Stimulated activated CD8-positive, alpha-beta memory T cell treated with anti-CD3 and anti-CD28 coated beads, Interleukin-7, amount 100 ng/mL, for 24 hours (primary cell): Measurements from ENCODE around the gene GRSF1.
"Not testable (repeated sequence)": the region's sequence is repeated elsewhere in the genome, so short reads cannot be mapped to it uniquely, and the experiment has no call there.

ENCODE experiments used
- DNase-seq: peaks from one replicate; pipeline ENCODE4 v3.0.0-alpha.2; 2020; ENCODE audit warnings: low read depth

The GRSF1 gene, protein sequence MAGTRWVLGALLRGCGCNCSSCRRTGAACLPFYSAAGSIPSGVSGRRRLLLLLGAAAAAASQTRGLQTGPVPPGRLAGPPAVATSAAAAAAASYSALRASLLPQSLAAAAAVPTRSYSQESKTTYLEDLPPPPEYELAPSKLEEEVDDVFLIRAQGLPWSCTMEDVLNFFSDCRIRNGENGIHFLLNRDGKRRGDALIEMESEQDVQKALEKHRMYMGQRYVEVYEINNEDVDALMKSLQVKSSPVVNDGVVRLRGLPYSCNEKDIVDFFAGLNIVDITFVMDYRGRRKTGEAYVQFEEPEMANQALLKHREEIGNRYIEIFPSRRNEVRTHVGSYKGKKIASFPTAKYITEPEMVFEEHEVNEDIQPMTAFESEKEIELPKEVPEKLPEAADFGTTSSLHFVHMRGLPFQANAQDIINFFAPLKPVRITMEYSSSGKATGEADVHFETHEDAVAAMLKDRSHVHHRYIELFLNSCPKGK

GRCh38 chr4:70839589-70840093 lies at the start of gene GRSF1:
Gene GRSF1 (minus strand): TSS chr4:70839890. CDS start chr4:70839827, 63 bp downstream.
- peak; percentile 88 for DNase-seq

GRCh38 chr4:70885174-70885573 lies 45.5 kb upstream of the GRSF1 start:
- DNase-seq: no peak

DNA sequence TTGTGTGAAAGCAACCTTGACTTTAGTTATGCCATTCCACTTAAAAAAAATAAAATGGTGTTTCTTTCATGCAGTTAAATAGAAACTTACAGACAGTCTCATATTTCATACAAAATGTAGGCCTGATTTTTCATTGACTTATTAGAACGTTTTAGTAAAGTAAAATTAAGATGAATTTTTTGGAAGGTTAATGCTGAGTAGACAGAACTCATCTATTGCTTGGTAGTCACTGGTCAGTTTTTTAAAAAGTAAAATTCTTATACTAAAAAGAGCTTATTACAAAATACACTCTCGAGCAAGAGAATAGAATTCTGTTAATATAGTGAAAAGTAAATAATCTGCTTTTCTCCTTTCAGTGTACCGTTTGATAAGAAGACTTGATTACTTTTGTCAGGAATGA lies 41.0 kb upstream of the GRSF1 start:
- no peak for DNase-seq

DNA sequence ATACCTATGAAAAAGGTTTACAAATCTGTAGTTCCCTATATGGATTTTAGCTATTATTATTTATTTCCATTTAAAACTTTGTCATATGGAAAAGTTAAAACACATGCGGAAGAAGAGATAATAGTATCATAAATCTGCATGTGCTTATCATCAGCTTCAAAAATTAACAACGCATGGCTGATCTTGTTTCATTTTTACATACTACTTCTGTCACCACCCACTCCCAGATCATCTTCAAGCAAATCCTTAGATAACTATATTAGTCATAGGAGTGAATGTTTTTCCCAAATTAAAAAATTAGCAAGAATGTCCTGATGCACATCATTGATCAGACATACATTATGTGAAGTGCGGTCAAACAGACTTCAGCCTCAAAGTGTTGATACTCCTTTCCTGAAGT lies 37.9 kb upstream of the GRSF1 start:
- DNase-seq: no peak

DNA sequence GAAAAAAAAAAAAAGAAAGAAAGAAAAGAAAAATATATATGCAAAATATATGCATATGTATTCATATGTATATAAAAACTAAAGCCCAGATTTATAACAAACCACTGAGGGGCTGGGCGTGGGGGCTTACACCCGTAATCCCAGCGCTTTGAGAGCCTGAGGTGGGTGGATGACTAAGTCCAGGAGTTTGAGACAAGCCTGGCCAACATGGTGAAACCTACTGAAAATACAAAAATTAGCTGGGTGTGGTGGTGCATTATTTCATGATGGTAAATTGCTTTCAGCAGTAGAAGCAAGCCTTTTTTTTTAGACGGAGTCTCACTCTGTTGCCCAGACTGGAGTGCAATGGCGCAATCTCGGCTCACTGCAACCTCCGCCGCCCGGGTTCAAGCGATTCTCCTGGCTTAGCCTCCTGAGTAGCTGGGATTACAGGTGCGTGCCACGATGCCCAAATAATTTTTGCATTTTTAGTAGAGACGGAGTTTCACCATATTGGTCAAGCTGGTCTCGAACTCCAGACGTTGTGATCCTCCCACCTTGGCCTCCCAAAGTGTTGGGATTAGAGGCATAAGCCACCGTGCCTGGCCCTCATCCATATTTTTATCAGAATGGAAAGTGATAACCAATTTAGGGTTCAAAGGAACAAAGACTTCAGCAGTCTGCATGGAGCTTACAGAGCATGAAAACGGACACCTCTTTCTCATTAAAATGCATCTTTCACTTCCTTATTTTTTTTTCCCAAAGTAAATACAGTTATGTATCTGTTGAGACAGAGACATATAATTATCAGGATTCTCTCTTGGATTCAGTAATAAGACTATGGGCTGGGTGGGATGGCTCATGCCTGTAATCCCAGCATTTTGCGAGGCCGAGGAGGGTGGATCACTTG lies 34.8 kb upstream of the GRSF1 start:
- no peak for DNase-seq

GRCh38 chr4:70873216-70873615 lies 33.5 kb upstream of the GRSF1 start:
- DNase-seq: no peak

- no peak for DNase-seq
These were observed 29.1 kb upstream of the GRSF1 start for GRCh38 chr4:70868778-70869177.

- no peak for DNase-seq
These were observed 23.6 kb upstream of the GRSF1 start for GRCh38 chr4:70863099-70863790.

- no peak for DNase-seq
These were observed 19.4 kb upstream of the GRSF1 start for GRCh38 chr4:70859066-70859465.

GRCh38 chr4:70858454-70858853 lies 18.8 kb upstream of the GRSF1 start:
- DNase-seq: no peak

- no peak for DNase-seq
These were observed 15.8 kb upstream of the GRSF1 start for GRCh38 chr4:70855464-70855863.

DNA sequence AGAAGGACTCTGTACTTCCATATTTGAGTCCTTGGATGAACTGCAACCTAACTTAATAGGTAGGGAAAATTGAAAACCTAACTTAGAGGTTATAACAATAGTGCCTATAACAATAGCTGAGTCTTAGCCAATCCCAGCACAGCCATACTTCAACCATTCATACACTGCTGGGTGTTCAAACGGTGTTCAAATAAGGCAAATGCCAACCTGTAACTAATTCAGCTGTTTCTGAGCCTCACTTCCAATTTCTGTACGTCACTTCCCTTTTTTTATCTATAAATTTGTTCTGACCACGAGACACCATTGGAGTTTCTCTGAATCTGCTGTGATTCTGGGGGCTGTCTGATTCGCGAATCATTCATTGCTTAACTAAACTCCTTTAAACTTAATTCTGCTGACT lies 9.6 kb upstream of the GRSF1 start:
- DNase-seq: no peak

DNA sequence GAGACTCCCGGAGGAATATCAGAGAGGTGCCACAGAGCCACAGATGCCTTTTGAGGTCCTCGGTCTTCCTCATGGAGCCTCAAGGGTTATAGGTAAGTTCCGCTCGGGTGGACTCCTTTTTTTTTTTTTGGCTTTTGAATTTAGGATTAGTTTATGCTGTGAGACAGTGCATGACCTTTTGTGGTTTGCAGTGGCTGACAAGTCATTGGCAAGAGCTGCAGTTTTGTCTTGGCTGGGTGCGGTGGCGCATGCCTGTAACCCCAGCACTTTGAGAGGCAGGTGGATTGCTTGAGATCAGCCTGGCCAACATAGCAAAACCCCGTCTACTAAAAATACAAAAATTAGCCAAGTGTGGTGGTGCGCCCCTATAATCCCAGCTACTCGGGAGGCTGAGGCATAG lies 4.5 kb upstream of the GRSF1 start:
- DNase-seq: no peak

DNA sequence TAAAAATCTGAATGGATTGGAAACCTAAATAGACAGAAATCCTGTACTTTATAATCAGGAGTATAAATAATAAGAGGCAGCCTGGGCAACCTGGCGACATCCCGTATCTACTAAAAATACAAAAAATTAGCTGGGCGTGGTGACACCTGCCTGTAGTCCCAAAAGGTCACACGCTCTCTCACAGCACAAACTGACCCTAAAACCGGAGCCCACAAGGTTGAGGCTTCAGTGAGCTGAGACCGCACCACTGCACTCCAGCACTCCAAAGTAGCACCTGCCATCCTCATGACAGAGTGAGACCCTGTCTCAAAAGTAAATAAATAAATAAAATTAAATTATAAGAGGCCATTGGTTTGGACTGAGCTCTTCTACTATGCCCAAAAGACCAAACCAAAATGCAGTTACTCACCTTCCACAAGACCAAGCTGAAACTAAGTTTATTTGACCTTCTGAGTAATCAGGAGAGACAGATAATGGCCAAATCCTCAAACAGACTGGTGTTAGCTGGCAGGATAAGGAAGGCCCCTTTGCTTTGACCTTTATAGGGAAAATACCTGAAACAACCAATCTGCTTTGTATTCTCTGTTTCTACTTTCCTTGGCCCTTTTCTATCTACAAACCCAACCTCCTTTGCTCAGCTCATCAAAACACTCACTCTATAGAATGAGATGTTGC lies 3.2 kb upstream of the GRSF1 start:
- DNase-seq: no peak

DNA sequence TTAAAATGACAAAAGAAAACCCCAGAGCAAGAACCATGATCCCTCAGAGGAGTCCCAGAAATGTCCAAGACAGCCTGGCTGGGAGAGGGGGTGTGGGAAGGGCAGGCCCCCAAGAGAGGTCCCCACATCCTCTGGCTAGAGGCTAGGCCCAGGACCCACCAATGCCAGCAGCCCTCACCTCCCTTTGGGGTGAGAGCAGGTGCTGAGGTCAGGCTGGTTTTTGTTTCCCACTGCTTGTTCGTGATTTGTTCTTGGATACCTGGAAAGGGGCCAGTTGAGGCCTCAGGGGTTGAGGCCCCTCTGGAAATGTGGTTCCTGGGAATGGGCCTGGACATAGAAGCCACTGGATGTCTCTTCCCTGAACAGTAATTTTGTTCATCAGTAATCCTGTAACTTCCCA lies 2.3 kb upstream of the GRSF1 start:
- no peak for DNase-seq

DNA sequence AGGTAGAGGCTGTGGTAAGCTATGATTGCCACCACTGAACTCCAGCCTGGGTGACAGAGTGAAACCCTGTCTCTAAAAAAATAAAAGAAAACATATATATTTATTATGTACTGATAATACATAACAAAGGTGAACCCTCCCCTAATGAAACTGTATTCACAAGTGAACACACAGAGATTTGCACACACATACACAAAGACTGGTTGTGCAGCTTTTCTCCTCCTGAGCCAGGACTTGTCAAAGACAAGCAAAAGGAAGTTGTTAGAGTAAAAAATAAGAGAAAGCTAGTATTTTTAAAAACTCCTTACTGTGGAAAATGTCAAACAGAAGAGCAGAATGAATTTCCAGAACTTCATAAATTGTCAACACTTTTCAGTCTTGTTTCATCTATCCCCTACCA lies 1.5 kb upstream of the GRSF1 start:
- DNase-seq: no peak

- not testable (repeated sequence) for DNase-seq
These were observed 941 bp upstream of the GRSF1 start for GRCh38 chr4:70840631-70841030.

GRCh38 chr4:70840137-70840536 lies 447 bp upstream of the GRSF1 start:
- DNase-seq: peak; percentile 29

DNA sequence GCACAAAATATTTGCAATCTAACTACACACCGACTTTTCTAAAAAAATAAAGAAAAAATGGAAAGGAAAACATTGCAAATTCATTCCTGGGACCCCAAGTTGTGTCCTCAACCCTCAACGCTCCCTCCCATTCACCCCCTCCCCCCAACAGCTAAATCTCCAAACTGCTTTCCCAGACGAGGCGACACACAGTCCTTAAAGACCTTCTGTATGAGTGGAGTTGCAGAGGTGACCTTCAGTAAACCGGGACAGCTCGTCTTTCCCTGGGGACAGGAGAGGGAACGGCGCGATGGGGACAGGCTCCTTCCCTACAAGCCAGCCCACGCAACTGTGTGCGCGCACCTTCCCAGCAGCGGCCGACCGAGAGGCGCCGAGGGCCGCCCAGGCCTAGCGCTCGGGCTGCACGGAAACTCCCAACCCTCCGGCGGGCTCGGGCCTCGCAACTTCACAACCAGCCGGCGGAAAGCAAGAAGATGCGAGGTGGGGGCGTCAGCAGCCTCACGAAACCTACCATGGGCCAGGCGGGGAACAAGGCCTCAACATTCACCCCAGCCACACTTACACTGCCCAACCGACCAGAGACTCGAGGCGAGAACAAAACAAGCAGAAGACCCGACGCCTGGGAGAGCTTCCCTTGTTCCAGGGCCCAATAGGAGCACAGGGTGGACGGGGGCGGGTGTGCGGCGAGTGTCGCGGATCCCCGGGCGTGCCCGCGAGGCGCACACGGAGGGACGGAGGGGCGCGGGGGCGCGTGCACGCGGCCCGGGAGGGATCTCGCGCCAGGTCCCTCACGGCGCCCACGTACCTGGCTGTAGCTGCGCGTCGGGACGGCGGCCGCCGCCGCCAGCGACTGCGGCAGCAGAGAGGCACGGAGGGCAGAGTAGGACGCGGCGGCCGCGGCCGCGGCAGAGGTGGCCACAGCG lies 763 bp downstream of the GRSF1 start:
- DNase-seq: peak; percentile 26

DNA sequence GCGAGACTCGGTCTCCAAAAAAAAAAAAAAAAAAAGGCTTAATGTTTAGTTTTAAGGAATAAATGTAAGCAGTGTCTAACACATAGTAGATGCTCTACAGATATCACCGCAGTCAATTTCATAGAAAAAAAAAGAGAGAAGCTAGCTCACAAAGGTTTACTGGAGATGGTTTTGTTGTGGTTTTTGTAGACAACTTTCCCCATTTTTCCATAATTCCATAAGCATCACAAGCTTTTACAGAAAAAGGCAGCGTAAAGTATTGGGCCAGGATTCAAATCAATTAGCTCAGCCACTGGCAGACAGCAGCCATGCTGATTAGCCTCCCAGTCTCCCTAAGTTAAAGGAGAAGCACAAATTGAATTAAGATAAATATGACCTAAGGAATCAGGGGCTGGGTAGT lies 1.5 kb downstream of the GRSF1 start:
- DNase-seq: no peak

GRCh38 chr4:70836081-70836480 lies 3.6 kb downstream of the GRSF1 start:
- no peak for DNase-seq
